K562 (cell line): ENCODE results near the gene CCNL1. TPM values are rescaled to one million over a fixed set of nuclear protein-coding genes. Genes with fewer than 3 reads are reported as not detected.

Source experiments
- ATAC-seq: fragments of 200-7000 bp; cut with Tn5 transposase; 3 replicates; pipeline ENCODE4 v1.9.1; 2020; ENCODE audit warnings: moderate library complexity
- BruUV-seq: library from RNA; stranded (reverse); fragments of 400-500 nt; replicated peaks from 2 replicates; lab custom pipeline; 2021; lab: Mats Ljungman, UMichigan
- CTCF ChIA-PET: fragments of 300-600 bp; formaldehyde crosslinking; extraction: SDS; loops from one replicate; lab custom pipeline; 2021; ENCODE audit warnings: low intra/inter-chr PET ratio; lab: Yijun Ruan, JAX
- POLR2A ChIA-PET: fragments of 300-600, 350-650 bp; sonication (Branson Sonifier 250); formaldehyde crosslinking; extraction: SDS; loops from one replicate; lab custom pipeline; 2021; ENCODE audit warnings: antibody characterized with exemption, inconsistent platforms; lab: Yijun Ruan, JAX
- DNase-seq, 4 experiments: peaks; one replicate each; pipeline versions ENCODE4 v3.0.0 to v3.0.0-alpha.2; 2011 to 2018; ENCODE audit warnings: low spot score in 3 of 4, mixed read lengths in 3 of 4; ENCODE audit errors: extremely low read depth in 1 of 4
- FAIRE-seq: peaks from 2 replicates; lab custom pipeline; 2011; peaks lifted over from hg19 to GRCh38; lab: Jason Lieb, UNC
- H2AFZ ChIP-seq: 2 replicates; pipeline ENCODE4 v1.6.0; 2011; ENCODE audit warnings: low read depth, low read length, control low read depth, inconsistent platforms
- H3K27ac ChIP-seq: fragments of 200-600 bp; 3 replicates; pipeline ENCODE4 v1.8.0; 2011; ENCODE audit warnings: low read depth, mild to moderate bottlenecking, control low read depth, inconsistent platforms, low read length, moderate library complexity, mixed read lengths; ENCODE audit errors: extremely low read depth
- H3K27me3 ChIP-seq, 2 experiments: fragments of 300-600 bp in 1 of 2; 2 replicates in 1 of 2; 3 replicates in 1 of 2; pipeline versions ENCODE4 v1.6.0 to v1.8.0; 2011; ENCODE audit warnings: inconsistent platforms in 2 of 2, low read length in 2 of 2, mild to moderate bottlenecking in 1 of 2, mixed read lengths in 1 of 2, moderate library complexity in 1 of 2; ENCODE audit not compliant: control insufficient read depth in 2 of 2, insufficient read depth in 2 of 2
- H3K36me3 ChIP-seq: fragments of 300-600 bp; 3 replicates; pipeline ENCODE4 v1.8.0; 2011; ENCODE audit warnings: mild to moderate bottlenecking, low read length, inconsistent platforms; ENCODE audit not compliant: control insufficient read depth, insufficient read depth
- H3K4me1 ChIP-seq, 2 experiments: fragments of 200-600 bp in 1 of 2; replicated peaks in 1 of 2; 2 replicates in 1 of 2; 3 replicates in 1 of 2; pipeline versions ENCODE4 v1.5.1 to v1.8.0; 2011; ENCODE audit warnings: inconsistent platforms in 2 of 2, low read length in 2 of 2, mild to moderate bottlenecking in 1 of 2, mixed read lengths in 1 of 2, moderate library complexity in 1 of 2; ENCODE audit not compliant: control insufficient read depth in 2 of 2, insufficient read depth in 2 of 2
- H3K4me2 ChIP-seq: 2 replicates; pipeline ENCODE4 v1.6.1; 2011; ENCODE audit warnings: low read length, control low read depth, inconsistent platforms, mixed read lengths; ENCODE audit not compliant: insufficient read depth
- H3K4me3 ChIP-seq: fragments of 200-600 bp; sonication (generic), shearing (Covaris generic); 2 replicates; pipeline ENCODE4 v1.5.1; 2016; ENCODE audit warnings: control low read depth, inconsistent platforms
- H3K79me2 ChIP-seq: fragments of 200-600 bp; 3 replicates; pipeline ENCODE4 v1.8.0; 2011; ENCODE audit warnings: low read length, inconsistent platforms; ENCODE audit not compliant: control insufficient read depth, insufficient read depth
- H3K9ac ChIP-seq, 2 experiments: 2 replicates each; pipeline versions ENCODE4 v1.6.0 to v1.6.1; 2011; ENCODE audit warnings: low read depth in 2 of 2, low read length in 2 of 2, control low read depth in 1 of 2, inconsistent platforms in 1 of 2, mild to moderate bottlenecking in 1 of 2, mixed read lengths in 1 of 2; ENCODE audit not compliant: insufficient read depth in 1 of 2
- H3K9me1 ChIP-seq: one replicate; pipeline ENCODE4 v1.6.0; 2011; ENCODE audit warnings: inconsistent platforms, mild to moderate bottlenecking, low read length, moderate library complexity; ENCODE audit not compliant: control insufficient read depth, insufficient read depth
- H3K9me3 ChIP-seq: replicated peaks from 2 replicates; pipeline ENCODE4 v1.5.1; 2011; ENCODE audit warnings: low read depth, low read length, inconsistent platforms; ENCODE audit not compliant: control insufficient read depth, insufficient read depth
- H4K20me1 ChIP-seq: replicated peaks from 2 replicates; pipeline ENCODE4 v1.6.1; 2011; ENCODE audit warnings: low read length, inconsistent platforms, mixed read lengths; ENCODE audit not compliant: control insufficient read depth, insufficient read depth
- CBX1 ChIP-seq: sonication (generic); IDR thresholded peaks from 2 replicates; pipeline ENCODE4 v1.6.1; 2016; ENCODE audit warnings: antibody characterized with exemption, low read depth, mild to moderate bottlenecking
- DACH1 ChIP-seq: fragments of 450-650 bp; IDR thresholded peaks from 2 replicates; pipeline ENCODE4 v1.6.1; 2018; ENCODE audit not compliant: partially characterized antibody
- ELF1 ChIP-seq: fragments of 200-800 bp; sonication (Bioruptor generic); IDR thresholded peaks from 2 replicates; pipeline ENCODE4 v1.6.1; 2016; ENCODE audit warnings: missing genetic modification characterization, missing compliant biosample characterization
- KDM4B ChIP-seq, 2 experiments: fragments of 450-650 bp in 1 of 2; sonication (generic) in 1 of 2; IDR thresholded peaks; 2 replicates each; pipeline ENCODE4 v1.6.1; 2016 to 2017; ENCODE audit warnings: borderline replicate concordance in 2 of 2, antibody characterized with exemption in 1 of 2, low read depth in 1 of 2, mild to moderate bottlenecking in 1 of 2
- MAFG ChIP-seq: fragments of 450-650 bp; conservative IDR thresholded peaks from 2 replicates; pipeline ENCODE4 v1.6.1; 2016; ENCODE audit warnings: missing genetic modification characterization, missing compliant biosample characterization
- NCOA6 ChIP-seq: fragments of 450-650 bp; IDR thresholded peaks from 2 replicates; pipeline ENCODE4 v1.6.1; 2017; ENCODE audit warnings: mild to moderate bottlenecking
- PHF8 ChIP-seq: fragments of 200-600 bp; sonication (generic); IDR thresholded peaks from 2 replicates; pipeline ENCODE4 v1.6.1; 2012; ENCODE audit warnings: mixed run types, mild to moderate bottlenecking, inconsistent platforms, low read length, moderate library complexity, borderline replicate concordance
- PML ChIP-seq: IDR thresholded peaks from 2 replicates; pipeline ENCODE4 v1.6.1; 2012; ENCODE audit warnings: low read length, inconsistent platforms
- RFX7 ChIP-seq: fragments of 250-450 bp; sonication (Bioruptor Pico); IDR thresholded peaks from 2 replicates; pipeline ENCODE4 v1.5.1; 2021; ENCODE audit warnings: mild to moderate bottlenecking
- THAP7 ChIP-seq: fragments of 250-450 bp; sonication (Bioruptor Pico); IDR thresholded peaks from 2 replicates; pipeline ENCODE4 v1.5.0; 2021
- ZHX1 ChIP-seq: fragments of 150-350 bp; conservative IDR thresholded peaks from 2 replicates; pipeline ENCODE4 v1.6.1; 2014; ENCODE audit warnings: low read length
- WGBS: fragments of 100-300 bp; shearing (Covaris generic); methylation state at CpG from one replicate; pipeline ENCODE4 v1.1.6; 2016; ENCODE audit warnings: low coverage, mixed read lengths; ENCODE audit not compliant: insufficient coverage; ENCODE audit errors: missing lambda C conversion rate; 5-methylcytosine and 5-hydroxymethylcytosine counted together
- in situ Hi-C: fragments of 300-500 bp; cut with MboI; formaldehyde crosslinking; loops from 4 replicates; pipeline ENCODE4 v1.15.0; 2018; ENCODE audit warnings: inconsistent platforms, mixed read lengths
- intact Hi-C: fragments of 100-400 bp; cut with micrococcal nuclease; formaldehyde crosslinking; loops from 2 replicates; pipeline ENCODE4 v1.14.2; 2022
- polyA plus RNA-seq, 8 experiments: library from polyadenylated mRNA; depleted of rRNA in 4 of 8; stranded (reverse) in 5 of 8; unstranded in 3 of 8; fragments of >200 nt; fragmentation: Nextera tagmentation in 2 of 8; fragmentation: Illumina TruSeq in 1 of 8; extraction: Ambion mirVana in 2 of 8; extraction: Trizol in 1 of 8; gene quantifications; 2 replicates each; pipeline versions ENCODE4 v1.2.1 to v1.2.3, GENCODE V29; 2011 to 2014; ENCODE audit warnings: inconsistent platforms in 1 of 8, missing spikeins in 1 of 8
- total RNA-seq, 7 experiments: library from RNA; depleted of rRNA in 6 of 7; stranded (reverse); fragments of >200 nt in 6 of 7; fragmentation: Illumina TruSeq in 2 of 7; extraction: Trizol in 2 of 7; gene quantifications; 2 replicates each; pipeline versions ENCODE4 v1.2.1 to v1.2.3, GENCODE V29; 2011 to 2021; ENCODE audit warnings: low replicate concordance in 1 of 7

Gene CCNL1
- total and polyA plus RNA-seq, 9 of the 15 experiments (the other 6 are each of a cell fraction or from before 2014, with no cell fraction given): 16.1 to 186 (median 132) TPM

GRCh38 chr3:157133434-157134320 is 26.3 kb downstream of the CCNL1 start:
- no peaks in the 10 kb centered on the region for H3K9me3 ChIP-seq
- CTCF ChIA-PET: no interaction called here
- H3K4me3 ChIP-seq: no peak overlapping the region
- H3K4me2 ChIP-seq: no peak overlapping the region
- no peaks in the 10 kb centered on the region for H3K9me1 ChIP-seq
- intact Hi-C loops: loop anchor here (10.0 kb wide), 3 partner anchors 149 to 219 kb away; no protein-coding TSS in a partner anchor
- H3K27ac ChIP-seq: no peak overlapping the region
- in situ Hi-C loops: loop anchor here (10.0 to 25.0 kb wide), 2 partner anchors 449 to 596 kb away; no protein-coding TSS in a partner anchor
- no peaks in the 10 kb centered on the region for H3K79me2 ChIP-seq
- no peaks in the 10 kb centered on the region for H3K27me3 ChIP-seq
- WGBS: 37% methylated on average over 4 of the region's 4 CpGs
- FAIRE-seq: no peak
- no peak overlapping the region for H2AFZ ChIP-seq
- no peak for ATAC-seq
- H3K36me3 ChIP-seq: no peaks in the 10 kb centered on the region
- BruUV-seq: no TSS peak
- peaks cover 29 to 44% of the 10 kb centered on the region in 2 experiments for H3K4me1 ChIP-seq
- POLR2A ChIA-PET: interaction anchor here (1.7 kb wide), 1 partner anchor 45 kb away, joined by 9 read pairs; no protein-coding TSS in a partner anchor
- no peaks in the 10 kb centered on the region for H4K20me1 ChIP-seq
- no peak overlapping the region for H3K9ac ChIP-seq
- TF ChIP-seq PML: no peak
- no peak for TF ChIP-seq KDM4B (IDR thresholded peaks at IDR 0.05; ENCODE audit: borderline replicate concordance in 2 of 2, low read depth in 1 of 2)
- no peak for TF ChIP-seq RFX7 (CRISPR knock-in tag)
- no peak for TF ChIP-seq NCOA6
- TF ChIP-seq MAFG (tag): no peak
- no peak for TF ChIP-seq ELF1 (tag)
- no peak for TF ChIP-seq THAP7 (CRISPR knock-in tag)
- TF ChIP-seq DACH1: no peak
- no peak for TF ChIP-seq ZHX1
- TF ChIP-seq PHF8: no peak
- no peak for TF ChIP-seq CBX1
- DNase-seq: no peak
